ENCODE measurements around the gene PIGU.

Gene PIGU

GRCh38 chr20:34607066-34607465 is 69.8 kb downstream of the PIGU start:
- Histone ChIP-seq H3K9me2 (replicated peaks; ENCODE audit: insufficient read depth, low read length) (no peaks in the 10 kb centered on the region), H3K4me3 (ENCODE audit: insufficient read depth, low read length, poor library complexity, severe bottlenecking) (no peak overlapping the region), H3K79me2 (ENCODE audit: insufficient read depth, low read length) (no peaks in the 10 kb centered on the region), H3K4me2 (ENCODE audit: low read depth, low read length, poor library complexity, severe bottlenecking) (no peak overlapping the region), H2AFZ (ENCODE audit: low read depth, low read length, severe bottlenecking) (no peak overlapping the region), H3K36me3 (ENCODE audit: low read length) (no peaks in the 10 kb centered on the region), H3K9me3 (ENCODE audit: insufficient read depth, low read length) (no peaks in the 10 kb centered on the region), H4K20me1 (ENCODE audit: low read depth, low read length) (no peaks in the 10 kb centered on the region), H3K27ac (ENCODE audit: low read depth, low read length) (no peak overlapping the region), H3F3A (ENCODE audit: insufficient read depth) (no peaks in the 10 kb centered on the region; the same call in 1 of the 2 replicates), H3K9ac (ENCODE audit: low read length) (no peak overlapping the region), H3K27me3 (ENCODE audit: low read length) (no peaks in the 10 kb centered on the region)
- TF ChIP-seq CTCF (IDR thresholded peaks at IDR 0.05; ENCODE audit: insufficient read depth, low read length, poor library complexity, severe bottlenecking) (no peak), EZH2phosphoT487 (conservative IDR thresholded peaks at IDR 0.05; ENCODE audit: low read length) (no peak)

GRCh38 chr20:34604980-34605788 is 71.7 kb downstream of the PIGU start:
- H3K27me3 ChIP-seq (ENCODE audit: low read length): no peaks in the 10 kb centered on the region
- H2AFZ ChIP-seq (ENCODE audit: low read depth, low read length, severe bottlenecking): no peak overlapping the region
- no peak overlapping the region for H3K4me2 ChIP-seq (ENCODE audit: low read depth, low read length, poor library complexity, severe bottlenecking)
- no peak overlapping the region for H3K4me3 ChIP-seq (ENCODE audit: insufficient read depth, low read length, poor library complexity, severe bottlenecking)
- H3K9me2 ChIP-seq (replicated peaks; ENCODE audit: insufficient read depth, low read length): no peaks in the 10 kb centered on the region
- H3F3A ChIP-seq (ENCODE audit: insufficient read depth): no peaks in the 10 kb centered on the region; the same call in 1 of the 2 replicates
- TF ChIP-seq EZH2phosphoT487 (conservative IDR thresholded peaks at IDR 0.05; ENCODE audit: low read length) (no peak), CTCF (IDR thresholded peaks at IDR 0.05; ENCODE audit: insufficient read depth, low read length, poor library complexity, severe bottlenecking) (no peak)
- no peaks in the 10 kb centered on the region for H3K79me2 ChIP-seq (ENCODE audit: insufficient read depth, low read length)
- H3K36me3 ChIP-seq (ENCODE audit: low read length): no peaks in the 10 kb centered on the region
- H3K9me3 ChIP-seq (ENCODE audit: insufficient read depth, low read length): no peaks in the 10 kb centered on the region
- no peak overlapping the region for H3K9ac ChIP-seq (ENCODE audit: low read length)
- no peaks in the 10 kb centered on the region for H4K20me1 ChIP-seq (ENCODE audit: low read depth, low read length)
- no peak overlapping the region for H3K27ac ChIP-seq (ENCODE audit: low read depth, low read length)

GRCh38 chr20:34600892-34601653 is 75.8 kb downstream of the PIGU start:
- Histone ChIP-seq H3K9ac (ENCODE audit: low read length) (no peak overlapping the region), H3K9me3 (ENCODE audit: insufficient read depth, low read length) (no peaks in the 10 kb centered on the region), H3K4me2 (ENCODE audit: low read depth, low read length, poor library complexity, severe bottlenecking) (no peak overlapping the region), H3K36me3 (ENCODE audit: low read length) (no peaks in the 10 kb centered on the region), H3K79me2 (ENCODE audit: insufficient read depth, low read length) (no peaks in the 10 kb centered on the region), H2AFZ (ENCODE audit: low read depth, low read length, severe bottlenecking) (no peak overlapping the region), H3K27ac (ENCODE audit: low read depth, low read length) (no peak overlapping the region), H3F3A (ENCODE audit: insufficient read depth) (no peaks in the 10 kb centered on the region; the same call in 1 of the 2 replicates), H3K9me2 (replicated peaks; ENCODE audit: insufficient read depth, low read length) (no peaks in the 10 kb centered on the region), H3K27me3 (ENCODE audit: low read length) (no peaks in the 10 kb centered on the region), H3K4me3 (ENCODE audit: insufficient read depth, low read length, poor library complexity, severe bottlenecking) (no peak overlapping the region), H4K20me1 (ENCODE audit: low read depth, low read length) (no peaks in the 10 kb centered on the region)
- TF ChIP-seq EZH2phosphoT487 (conservative IDR thresholded peaks at IDR 0.05; ENCODE audit: low read length): no peak
